Keratinocyte (primary cell): ENCODE data around the gene PLA1A. TPM values are rescaled to one million over a fixed set of nuclear protein-coding genes. Genes with fewer than 3 reads are reported as not detected.

Experiments
- DNase-seq: peaks from one replicate; pipeline ENCODE4 v3.0.0-alpha.2; 2011; ENCODE audit warnings: low read depth, missing footprints, low spot score
- FAIRE-seq: peaks from 2 replicates; lab custom pipeline; 2011; peaks lifted over from hg19 to GRCh38; lab: Jason Lieb, UNC
- H2AFZ ChIP-seq: 2 replicates; pipeline ENCODE4 v1.6.0; 2012; ENCODE audit warnings: low read length, control low read depth, inconsistent platforms; ENCODE audit not compliant: control insufficient read depth
- H3K27ac ChIP-seq: 2 replicates; pipeline ENCODE4 v1.5.1; 2011; ENCODE audit warnings: low read length; ENCODE audit not compliant: control insufficient read depth, insufficient read depth
- H3K27me3 ChIP-seq: 3 replicates; pipeline ENCODE4 v1.6.0; 2011; ENCODE audit warnings: low read length; ENCODE audit not compliant: control insufficient read depth, insufficient read depth; ENCODE audit errors: extremely low read depth
- H3K36me3 ChIP-seq, 2 experiments: 2 replicates in 1 of 2; 3 replicates in 1 of 2; pipeline ENCODE4 v1.5.1; 2011; ENCODE audit warnings: low read length in 2 of 2, mild to moderate bottlenecking in 1 of 2; ENCODE audit not compliant: control insufficient read depth in 2 of 2, insufficient read depth in 2 of 2; ENCODE audit errors: extremely low read depth in 1 of 2
- H3K4me1 ChIP-seq: 3 replicates; pipeline ENCODE4 v1.5.1; 2011; ENCODE audit warnings: low read length; ENCODE audit not compliant: control insufficient read depth, insufficient read depth; ENCODE audit errors: extremely low read depth
- H3K4me2 ChIP-seq: 3 replicates; pipeline ENCODE4 v1.6.0; 2011; ENCODE audit warnings: low read depth, low read length; ENCODE audit not compliant: control insufficient read depth, insufficient read depth; ENCODE audit errors: extremely low read depth
- H3K4me3 ChIP-seq, 3 experiments: fragments of 200-600 bp in 1 of 3; sonication (generic) in 1 of 3; 2 replicates in 2 of 3; 3 replicates in 1 of 3; pipeline ENCODE4 v1.5.1; 2011 to 2016; ENCODE audit warnings: low read length in 3 of 3, mild to moderate bottlenecking in 3 of 3, control low read depth in 2 of 3, inconsistent platforms in 1 of 3, low read depth in 1 of 3, mixed read lengths in 1 of 3, mixed run types in 1 of 3, moderate library complexity in 1 of 3; ENCODE audit not compliant: control insufficient read depth in 2 of 3, insufficient read depth in 2 of 3; ENCODE audit errors: extremely low read depth in 1 of 3
- H3K79me2 ChIP-seq: 2 replicates; pipeline ENCODE4 v1.6.0; 2012; ENCODE audit warnings: low read length; ENCODE audit not compliant: control insufficient read depth, insufficient read depth
- H3K9ac ChIP-seq: 3 replicates; pipeline ENCODE4 v1.6.0; 2011; ENCODE audit warnings: low read length; ENCODE audit not compliant: control insufficient read depth, insufficient read depth; ENCODE audit errors: extremely low read depth
- H3K9me1 ChIP-seq: 3 replicates; pipeline ENCODE4 v1.6.0; 2011; ENCODE audit warnings: low read length; ENCODE audit not compliant: control insufficient read depth, insufficient read depth; ENCODE audit errors: extremely low read depth
- H3K9me3 ChIP-seq: 2 replicates; pipeline ENCODE4 v1.5.1; 2012; ENCODE audit warnings: low read depth, low read length; ENCODE audit not compliant: control insufficient read depth
- H4K20me1 ChIP-seq: 3 replicates; pipeline ENCODE4 v1.6.0; 2011; ENCODE audit warnings: low read length; ENCODE audit not compliant: control insufficient read depth, insufficient read depth; ENCODE audit errors: extremely low read depth
- CTCF ChIP-seq, 3 experiments: IDR thresholded peaks in 1 of 3; conservative IDR thresholded peaks in 1 of 3; optimal IDR thresholded peaks in 1 of 3; 2 replicates in 2 of 3; 3 replicates in 1 of 3; pipeline versions ENCODE3 to v1.5.1; 2011; ENCODE audit warnings: low read length in 3 of 3, mild to moderate bottlenecking in 3 of 3, moderate library complexity in 2 of 3, control low read depth in 1 of 3, inconsistent platforms in 1 of 3; ENCODE audit not compliant: insufficient read depth in 2 of 3; ENCODE audit errors: extremely low read depth in 1 of 3
- EZH2 ChIP-seq: IDR thresholded peaks from one replicate; pipeline ENCODE4 v1.6.1; 2012; ENCODE audit warnings: inconsistent platforms, mild to moderate bottlenecking, low read length, moderate library complexity
- dilution Hi-C: fragments of 300-500 bp; cut with MboI; formaldehyde crosslinking; loops from one replicate; pipeline ENCODE4 v1.7.0; 2020; ENCODE audit warnings: low sequenced_read_pairs; ENCODE audit not compliant: extremely low pct_ligation_motif_present
- polyA plus RNA-seq, 5 experiments: library from polyadenylated mRNA; depleted of rRNA in 3 of 5; stranded (reverse) in 3 of 5; stranded (forward) in 1 of 5; unstranded in 1 of 5; fragments of >200 nt; gene quantifications; 1 replicate in 1 of 5; 2 replicates in 3 of 5; 3 replicates in 1 of 5; pipeline versions ENCODE4 v1.2.1 to v1.2.3, GENCODE V29; 2011 to 2012; ENCODE audit warnings: missing spikeins in 2 of 5, low read depth in 1 of 5, low replicate concordance in 1 of 5

PLA1A gene
- polyA plus RNA-seq, 1 donor (not counting 4 experiments of a cell fraction or from before 2014, with no cell fraction given) = not detected

DNA sequence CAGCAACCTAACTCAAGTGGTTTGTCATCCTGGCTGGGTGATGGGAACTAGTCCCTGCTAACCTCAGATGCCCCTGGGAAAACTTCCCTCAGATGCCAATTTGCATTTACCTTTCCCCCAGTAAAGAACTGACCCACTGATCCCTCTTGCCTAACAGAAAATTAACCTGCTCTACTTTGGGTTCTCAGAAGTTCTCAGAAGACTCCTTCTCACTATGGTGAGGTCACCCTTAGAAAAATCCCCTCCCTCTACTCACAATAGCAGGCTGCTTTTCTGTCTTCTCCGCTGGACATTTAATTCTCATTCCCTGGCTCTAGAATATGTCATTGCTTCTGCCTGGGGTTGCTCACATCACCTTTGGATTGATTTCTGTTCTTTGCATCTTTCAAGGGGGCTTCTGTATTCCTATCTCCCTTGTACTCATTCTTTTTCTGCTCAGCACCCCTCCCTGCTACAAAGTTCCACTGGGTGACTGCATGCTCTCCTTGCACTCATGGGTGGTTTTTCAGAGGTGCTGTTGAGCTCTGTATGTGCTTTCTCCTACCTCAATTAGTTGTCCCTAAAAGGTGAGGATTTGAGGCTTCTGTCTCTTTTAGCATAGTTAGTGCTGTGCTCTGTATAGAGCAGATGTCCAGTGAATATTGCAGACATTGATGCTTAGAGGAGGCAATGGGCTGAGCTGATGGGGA is 869 bp downstream of the PLA1A start:
- no peak for FAIRE-seq
- no peaks in the 10 kb centered on the region for H3K36me3 ChIP-seq
- dilution Hi-C loops = no loop called here
- H3K9ac ChIP-seq = no peak overlapping the region
- no peaks in the 10 kb centered on the region for H3K9me1 ChIP-seq
- no peak overlapping the region for H2AFZ ChIP-seq
- no peaks in the 10 kb centered on the region for H4K20me1 ChIP-seq
- TF ChIP-seq CTCF (optimal IDR thresholded peaks at IDR 0.05 in 1 of 3, IDR thresholded peaks at IDR 0.05 in 1 of 3, conservative IDR thresholded peaks at IDR 0.05 in 1 of 3; ENCODE audit: extremely low read depth in 1 of 3, insufficient read depth in 2 of 3, low read length in 3 of 3) (no peak), EZH2 (no peak)
- no peaks in the 10 kb centered on the region for H3K9me3 ChIP-seq
- no peak overlapping the region for H3K4me2 ChIP-seq
- H3K27me3 ChIP-seq = peaks cover 4% of the 10 kb centered on the region
- no peak overlapping the region for H3K4me3 ChIP-seq
- H3K4me1 ChIP-seq = no peaks in the 10 kb centered on the region
- no peaks in the 10 kb centered on the region for H3K79me2 ChIP-seq
- DNase-seq = no peak
- H3K27ac ChIP-seq = no peak overlapping the region

- Histone ChIP-seq H3K4me2 (no peak overlapping the region), H3K27ac (no peak overlapping the region), H3K4me1 (no peaks in the 10 kb centered on the region), H2AFZ (no peak overlapping the region), H3K9ac (no peak overlapping the region), H3K9me1 (no peaks in the 10 kb centered on the region), H3K9me3 (no peaks in the 10 kb centered on the region), H3K27me3 (no peaks in the 10 kb centered on the region), H4K20me1 (no peaks in the 10 kb centered on the region), H3K36me3 (no peaks in the 10 kb centered on the region), H3K4me3 (no peak overlapping the region), H3K79me2 (no peaks in the 10 kb centered on the region)
- no peak for FAIRE-seq
- DNase-seq = no peak
- TF ChIP-seq CTCF (optimal IDR thresholded peaks at IDR 0.05 in 1 of 3, IDR thresholded peaks at IDR 0.05 in 1 of 3, conservative IDR thresholded peaks at IDR 0.05 in 1 of 3; ENCODE audit: extremely low read depth in 1 of 3, insufficient read depth in 2 of 3, low read length in 3 of 3) (no peak), EZH2 (no peak)
- dilution Hi-C loops = no loop called here
These were observed 2.0 kb downstream of the PLA1A start for GRCh38 chr3:119599558-119600174.
